Parathyroid adenoma (tissue), 2 donors: ENCODE measurements around the gene CSPG4.
"Not testable (repeated sequence)": the region's sequence is repeated elsewhere in the genome, so short reads cannot be mapped to it uniquely, and the experiment has no call there.

Experiments used
- H2AFZ ChIP-seq: fragments of 300-600 bp; sonication (generic); one replicate; pipeline ENCODE4 v1.7.0; 2017; ENCODE audit warnings: antibody characterized with exemption, mild to moderate bottlenecking
- H3K27ac ChIP-seq: fragments of 300-600 bp; sonication (generic); one replicate; pipeline ENCODE4 v1.7.0; 2017
- H3K27me3 ChIP-seq: fragments of 300-600 bp; sonication (generic); one replicate; pipeline ENCODE4 v1.7.0; 2017; ENCODE audit warnings: low read length; ENCODE audit not compliant: control insufficient read depth, insufficient read depth
- H3K36me3 ChIP-seq: fragments of 300-600 bp; sonication (generic); one replicate; pipeline ENCODE4 v1.7.0; 2017; ENCODE audit warnings: low read length; ENCODE audit not compliant: control insufficient read depth, insufficient read depth
- H3K4me1 ChIP-seq: fragments of 300-600 bp; sonication (generic); one replicate; pipeline ENCODE4 v1.7.0; 2017; ENCODE audit warnings: control low read depth
- H3K4me2 ChIP-seq: fragments of 300-600 bp; sonication (generic); one replicate; pipeline ENCODE4 v1.7.0; 2017; ENCODE audit warnings: low read length
- H3K4me3 ChIP-seq: fragments of 300-600 bp; sonication (generic); one replicate; pipeline ENCODE4 v1.7.0; 2017; ENCODE audit warnings: low read depth, low read length
- H3K79me2 ChIP-seq: fragments of 300-600 bp; sonication (generic); one replicate; pipeline ENCODE4 v1.7.0; 2017; ENCODE audit warnings: control low read depth
- H3K9ac ChIP-seq: fragments of 300-600 bp; sonication (generic); one replicate; pipeline ENCODE4 v1.7.0; 2017; ENCODE audit warnings: mild to moderate bottlenecking
- H3K9me3 ChIP-seq: fragments of 300-600 bp; sonication (generic); one replicate; pipeline ENCODE4 v1.7.0; 2017; ENCODE audit warnings: low read length; ENCODE audit not compliant: control insufficient read depth
- TF ChIP-seq, protein P1 (sequence below): fragments of 300-600 bp; sonication (generic); IDR thresholded peaks from one replicate; pipeline ENCODE4 v1.7.0; 2017; ENCODE audit warnings: antibody characterized with exemption, mild to moderate bottlenecking
- donor health status: primary hyperparathyroidism.

Gene CSPG4

DNA sequence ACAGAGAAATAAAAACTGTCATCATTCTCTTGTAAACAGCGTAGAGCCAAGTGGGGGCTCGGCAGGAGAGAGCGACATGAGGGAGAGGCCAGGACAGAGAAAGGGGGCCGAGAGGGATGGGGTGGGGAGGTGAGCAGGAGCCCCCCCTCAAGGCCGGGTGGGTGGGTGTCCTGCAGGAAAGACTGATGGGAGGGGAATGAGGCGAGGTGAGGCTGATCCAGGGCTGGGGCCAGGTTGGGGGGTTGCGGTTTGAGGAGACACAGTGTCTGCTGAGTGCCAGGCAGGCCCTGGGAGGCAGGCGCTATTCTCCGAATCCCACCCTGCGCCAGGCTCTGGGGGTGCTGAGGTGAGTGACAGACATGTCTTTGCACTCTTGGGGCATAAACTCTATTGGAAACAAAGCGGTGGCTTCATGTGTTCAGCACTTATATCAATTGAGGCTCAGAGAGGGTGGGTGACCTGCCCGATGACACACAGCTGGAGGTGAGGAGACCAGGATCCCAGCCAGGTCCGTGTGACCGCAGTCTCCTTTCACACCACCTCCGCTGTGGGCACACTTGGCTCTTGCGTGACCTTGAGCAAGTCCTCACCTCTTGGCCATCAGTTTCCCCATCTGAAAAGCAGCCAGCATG is 19.6 kb upstream of the CSPG4 start:
- Histone ChIP-seq H3K4me3 (no peak overlapping the region), H3K4me2 (no peak overlapping the region), H3K27ac (no peak overlapping the region), H3K79me2 (no peaks in the 10 kb centered on the region), H3K9ac (no peak overlapping the region), H3K36me3 (no peaks in the 10 kb centered on the region), H3K27me3 (no peaks in the 10 kb centered on the region), H3K9me3 (no peaks in the 10 kb centered on the region), H3K4me1 (no peaks in the 10 kb centered on the region), H2AFZ (no peak overlapping the region)
- TF ChIP-seq, protein P1, sequence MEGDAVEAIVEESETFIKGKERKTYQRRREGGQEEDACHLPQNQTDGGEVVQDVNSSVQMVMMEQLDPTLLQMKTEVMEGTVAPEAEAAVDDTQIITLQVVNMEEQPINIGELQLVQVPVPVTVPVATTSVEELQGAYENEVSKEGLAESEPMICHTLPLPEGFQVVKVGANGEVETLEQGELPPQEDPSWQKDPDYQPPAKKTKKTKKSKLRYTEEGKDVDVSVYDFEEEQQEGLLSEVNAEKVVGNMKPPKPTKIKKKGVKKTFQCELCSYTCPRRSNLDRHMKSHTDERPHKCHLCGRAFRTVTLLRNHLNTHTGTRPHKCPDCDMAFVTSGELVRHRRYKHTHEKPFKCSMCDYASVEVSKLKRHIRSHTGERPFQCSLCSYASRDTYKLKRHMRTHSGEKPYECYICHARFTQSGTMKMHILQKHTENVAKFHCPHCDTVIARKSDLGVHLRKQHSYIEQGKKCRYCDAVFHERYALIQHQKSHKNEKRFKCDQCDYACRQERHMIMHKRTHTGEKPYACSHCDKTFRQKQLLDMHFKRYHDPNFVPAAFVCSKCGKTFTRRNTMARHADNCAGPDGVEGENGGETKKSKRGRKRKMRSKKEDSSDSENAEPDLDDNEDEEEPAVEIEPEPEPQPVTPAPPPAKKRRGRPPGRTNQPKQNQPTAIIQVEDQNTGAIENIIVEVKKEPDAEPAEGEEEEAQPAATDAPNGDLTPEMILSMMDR: no peak

DNA sequence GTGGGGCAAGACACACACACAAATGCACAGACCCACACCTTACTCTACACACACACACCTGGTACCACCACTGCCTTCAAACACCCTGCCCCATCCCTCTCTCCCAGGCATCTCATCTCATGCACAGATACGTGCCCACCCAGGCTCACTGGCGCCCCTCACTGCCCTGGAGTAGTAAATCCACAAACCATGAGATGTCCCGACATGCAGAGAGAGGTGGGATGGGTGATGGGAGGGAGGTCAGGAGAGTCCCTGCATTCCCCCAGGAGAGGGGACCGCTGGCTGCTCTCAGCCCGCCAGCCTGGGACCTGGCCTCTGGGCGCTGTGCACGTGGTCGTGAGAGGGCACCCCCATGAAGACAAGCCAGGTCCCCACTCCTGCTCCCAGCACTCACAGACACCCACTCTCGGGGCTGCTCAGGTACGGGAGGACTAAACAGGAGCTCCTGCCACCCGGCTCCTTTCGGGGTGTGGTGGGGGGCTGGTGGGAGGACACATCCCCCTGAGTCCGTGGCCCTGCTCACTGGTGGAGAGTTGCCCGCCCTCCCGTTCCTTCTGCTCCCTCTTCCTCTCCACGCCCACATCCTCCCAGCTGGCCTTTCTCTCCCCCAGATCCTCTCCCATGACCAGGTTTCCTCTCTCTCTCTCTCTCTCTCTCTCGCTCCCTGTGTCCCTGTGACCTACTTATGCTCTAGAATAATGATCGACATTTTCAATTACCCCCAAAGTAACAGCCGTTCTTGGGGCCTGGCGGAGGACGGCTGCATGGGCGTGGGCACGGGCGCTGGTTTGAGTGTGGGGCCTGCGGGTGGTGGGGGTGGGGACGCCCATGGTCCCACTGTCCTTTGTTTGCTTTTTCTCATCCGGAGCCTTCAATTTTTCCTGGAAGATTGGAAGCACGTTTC is 18.9 kb upstream of the CSPG4 start:
- Histone ChIP-seq H2AFZ (no peak overlapping the region), H3K9ac (no peak overlapping the region), H3K27me3 (no peaks in the 10 kb centered on the region), H3K27ac (no peak overlapping the region), H3K4me2 (no peak overlapping the region), H3K9me3 (no peaks in the 10 kb centered on the region), H3K4me3 (no peak overlapping the region), H3K4me1 (no peaks in the 10 kb centered on the region), H3K36me3 (no peaks in the 10 kb centered on the region), H3K79me2 (no peaks in the 10 kb centered on the region)
- TF ChIP-seq, protein P1: no peak

DNA sequence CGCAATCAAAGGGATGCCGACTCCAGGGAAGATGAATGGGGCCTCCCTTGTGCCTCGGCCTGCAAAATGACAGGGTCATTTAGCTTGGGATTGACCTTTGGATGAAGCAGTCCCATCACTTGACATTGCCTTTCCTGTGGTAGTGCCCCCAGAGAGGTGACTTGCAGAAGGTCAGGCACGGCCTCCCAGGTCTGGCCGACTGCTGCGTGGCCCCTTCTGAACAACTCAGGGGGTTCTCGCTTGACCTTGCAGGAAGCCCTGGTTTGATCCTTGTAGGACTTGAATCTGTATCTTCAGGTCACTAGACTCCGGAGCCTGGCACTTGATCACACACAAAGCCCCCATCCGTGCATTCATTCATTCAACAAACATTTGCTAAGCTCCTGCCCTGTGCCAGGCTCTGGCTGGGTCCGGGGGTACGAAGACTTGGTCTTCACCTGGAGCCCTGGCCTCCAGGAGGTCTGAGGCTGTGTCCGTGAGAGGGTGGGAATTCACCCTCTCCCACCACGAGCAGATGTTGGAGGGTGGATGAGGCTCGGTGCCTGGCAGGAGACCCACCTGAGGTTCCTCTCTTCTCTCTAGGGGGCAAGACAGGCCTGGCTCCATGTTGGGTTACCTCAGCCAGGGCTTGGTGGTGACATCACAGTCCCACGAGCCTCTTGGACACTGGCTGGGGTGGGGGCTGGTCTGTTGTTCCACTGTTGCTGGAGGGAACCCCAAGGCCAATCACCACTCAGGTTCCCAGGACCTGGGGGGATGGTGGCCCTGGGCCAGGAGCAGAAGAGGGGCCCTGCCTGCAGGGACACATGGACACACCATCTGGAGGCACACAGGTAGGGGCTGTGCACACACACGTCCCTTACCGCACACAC is 18.0 kb upstream of the CSPG4 start:
- not testable (repeated sequence) for H3K4me1 ChIP-seq, H3K4me2 ChIP-seq, H2AFZ ChIP-seq

DNA sequence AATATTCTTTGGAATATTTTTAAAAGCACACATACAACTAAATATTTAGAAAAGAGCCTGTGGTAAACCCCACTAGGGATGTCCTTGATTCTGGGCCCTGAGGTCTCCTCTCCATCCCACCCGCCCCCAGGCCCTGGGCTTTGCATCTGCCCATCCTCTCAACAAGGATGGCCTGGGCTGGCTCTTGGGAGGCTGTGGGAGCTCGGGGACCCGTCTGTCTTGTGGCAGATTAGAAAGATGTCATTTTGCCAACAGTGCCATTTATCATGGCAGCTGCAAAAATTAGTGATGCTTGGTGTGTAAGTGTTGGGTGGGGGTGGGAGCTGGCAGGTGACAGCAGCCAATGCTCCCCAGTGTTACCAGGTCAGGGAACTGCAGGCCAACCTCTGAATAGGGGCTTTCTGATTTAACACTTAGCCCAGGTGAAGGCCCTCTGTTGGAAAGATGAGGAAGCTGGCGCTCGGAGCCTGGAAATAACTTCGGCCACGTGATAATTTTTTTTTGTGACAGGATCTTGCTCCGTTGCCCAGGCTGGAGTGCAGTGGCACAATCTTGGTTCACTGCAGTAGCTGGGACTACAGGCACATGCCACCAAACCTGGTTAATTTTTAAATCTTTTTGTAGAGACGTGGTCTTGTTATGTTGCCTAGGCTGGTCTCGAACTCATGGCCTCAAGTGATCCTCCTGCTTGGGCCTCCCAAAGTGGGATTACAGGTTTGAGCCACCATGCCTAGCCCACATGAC is 16.9 kb upstream of the CSPG4 start:
- H2AFZ ChIP-seq: no peak overlapping the region
- no peaks in the 10 kb centered on the region for H3K79me2 ChIP-seq
- no peaks in the 10 kb centered on the region for H3K9me3 ChIP-seq
- H3K4me3 ChIP-seq: no peak overlapping the region
- no peak overlapping the region for H3K27ac ChIP-seq
- no peak overlapping the region for H3K4me2 ChIP-seq
- TF ChIP-seq, protein P1: no peak
- H3K4me1 ChIP-seq: no peaks in the 10 kb centered on the region
- no peak overlapping the region for H3K9ac ChIP-seq
- no peaks in the 10 kb centered on the region for H3K36me3 ChIP-seq
- H3K27me3 ChIP-seq: no peaks in the 10 kb centered on the region

More for the DNA sequence above, 18.0 kb upstream of the CSPG4 start:
- H3K79me2 ChIP-seq, H3K9me3 ChIP-seq, H3K36me3 ChIP-seq, H3K9ac ChIP-seq, H3K27me3 ChIP-seq, H3K4me3 ChIP-seq, H3K27ac ChIP-seq: not testable (repeated sequence)
